Measurements from ENCODE around the gene FAM83C.

DNA sequence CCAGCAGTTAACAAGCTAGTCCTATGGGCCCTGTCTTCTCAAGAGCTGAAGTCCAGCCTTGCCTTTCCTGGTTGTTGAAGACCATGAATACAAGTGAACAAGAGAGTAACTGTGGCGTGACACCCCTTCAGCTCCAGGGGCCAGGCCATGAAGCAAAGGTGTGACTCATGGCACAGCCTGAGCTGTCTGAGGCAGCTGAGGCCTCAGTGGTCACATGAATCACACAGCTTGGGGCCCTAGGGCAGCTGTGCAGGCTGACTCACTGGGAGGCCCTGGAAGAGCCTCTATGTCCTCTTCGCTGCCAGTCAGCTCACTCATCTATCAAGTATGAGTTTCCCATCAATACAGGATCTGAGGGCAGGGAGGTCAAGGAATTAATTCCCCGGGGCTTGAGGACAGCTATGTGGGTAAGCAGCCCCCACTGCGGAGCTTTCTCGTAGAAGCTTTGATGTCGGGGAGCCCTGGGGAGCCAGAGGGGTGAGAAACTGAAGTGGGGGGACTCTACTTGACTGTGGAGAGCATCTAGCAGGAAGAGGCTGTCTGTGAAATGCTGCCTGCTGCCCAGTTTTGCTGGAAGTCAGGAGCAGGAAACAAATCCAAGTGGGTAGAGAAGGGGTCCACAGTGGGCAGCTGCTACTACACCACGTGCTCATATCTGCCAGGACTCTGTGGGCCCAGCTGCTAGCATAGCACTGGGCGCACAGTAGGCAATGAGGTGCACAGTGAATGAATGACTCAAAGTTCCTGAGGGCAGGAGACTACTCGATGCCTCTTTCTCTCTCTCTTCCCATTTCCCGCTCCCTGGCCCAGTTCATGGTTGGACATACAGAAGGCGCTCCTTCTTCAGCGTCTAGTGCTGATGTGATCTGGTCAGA is 13.7 kb upstream of the FAM83C start:
- TF ChIP-seq, protein P1, sequence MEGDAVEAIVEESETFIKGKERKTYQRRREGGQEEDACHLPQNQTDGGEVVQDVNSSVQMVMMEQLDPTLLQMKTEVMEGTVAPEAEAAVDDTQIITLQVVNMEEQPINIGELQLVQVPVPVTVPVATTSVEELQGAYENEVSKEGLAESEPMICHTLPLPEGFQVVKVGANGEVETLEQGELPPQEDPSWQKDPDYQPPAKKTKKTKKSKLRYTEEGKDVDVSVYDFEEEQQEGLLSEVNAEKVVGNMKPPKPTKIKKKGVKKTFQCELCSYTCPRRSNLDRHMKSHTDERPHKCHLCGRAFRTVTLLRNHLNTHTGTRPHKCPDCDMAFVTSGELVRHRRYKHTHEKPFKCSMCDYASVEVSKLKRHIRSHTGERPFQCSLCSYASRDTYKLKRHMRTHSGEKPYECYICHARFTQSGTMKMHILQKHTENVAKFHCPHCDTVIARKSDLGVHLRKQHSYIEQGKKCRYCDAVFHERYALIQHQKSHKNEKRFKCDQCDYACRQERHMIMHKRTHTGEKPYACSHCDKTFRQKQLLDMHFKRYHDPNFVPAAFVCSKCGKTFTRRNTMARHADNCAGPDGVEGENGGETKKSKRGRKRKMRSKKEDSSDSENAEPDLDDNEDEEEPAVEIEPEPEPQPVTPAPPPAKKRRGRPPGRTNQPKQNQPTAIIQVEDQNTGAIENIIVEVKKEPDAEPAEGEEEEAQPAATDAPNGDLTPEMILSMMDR (IDR thresholded peaks at IDR 0.05) = no peak
- TF ChIP-seq ZNF232 (CRISPR knock-in tag; IDR thresholded peaks at IDR 0.05) (no peak), SP1 (CRISPR knock-in tag; conservative IDR thresholded peaks at IDR 0.05) (no peak), NFE2L1 (CRISPR knock-in tag; IDR thresholded peaks at IDR 0.05) (no peak), TEAD1 (CRISPR knock-in tag; IDR thresholded peaks at IDR 0.05) (no peak), HMGA2 (CRISPR knock-in tag; IDR thresholded peaks at IDR 0.05) (no peak)
- TF ChIP-seq, protein P2, sequence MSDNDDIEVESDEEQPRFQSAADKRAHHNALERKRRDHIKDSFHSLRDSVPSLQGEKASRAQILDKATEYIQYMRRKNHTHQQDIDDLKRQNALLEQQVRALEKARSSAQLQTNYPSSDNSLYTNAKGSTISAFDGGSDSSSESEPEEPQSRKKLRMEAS (CRISPR knock-in tag; IDR thresholded peaks at IDR 0.05) = no peak
- TF ChIP-seq, protein P3, sequence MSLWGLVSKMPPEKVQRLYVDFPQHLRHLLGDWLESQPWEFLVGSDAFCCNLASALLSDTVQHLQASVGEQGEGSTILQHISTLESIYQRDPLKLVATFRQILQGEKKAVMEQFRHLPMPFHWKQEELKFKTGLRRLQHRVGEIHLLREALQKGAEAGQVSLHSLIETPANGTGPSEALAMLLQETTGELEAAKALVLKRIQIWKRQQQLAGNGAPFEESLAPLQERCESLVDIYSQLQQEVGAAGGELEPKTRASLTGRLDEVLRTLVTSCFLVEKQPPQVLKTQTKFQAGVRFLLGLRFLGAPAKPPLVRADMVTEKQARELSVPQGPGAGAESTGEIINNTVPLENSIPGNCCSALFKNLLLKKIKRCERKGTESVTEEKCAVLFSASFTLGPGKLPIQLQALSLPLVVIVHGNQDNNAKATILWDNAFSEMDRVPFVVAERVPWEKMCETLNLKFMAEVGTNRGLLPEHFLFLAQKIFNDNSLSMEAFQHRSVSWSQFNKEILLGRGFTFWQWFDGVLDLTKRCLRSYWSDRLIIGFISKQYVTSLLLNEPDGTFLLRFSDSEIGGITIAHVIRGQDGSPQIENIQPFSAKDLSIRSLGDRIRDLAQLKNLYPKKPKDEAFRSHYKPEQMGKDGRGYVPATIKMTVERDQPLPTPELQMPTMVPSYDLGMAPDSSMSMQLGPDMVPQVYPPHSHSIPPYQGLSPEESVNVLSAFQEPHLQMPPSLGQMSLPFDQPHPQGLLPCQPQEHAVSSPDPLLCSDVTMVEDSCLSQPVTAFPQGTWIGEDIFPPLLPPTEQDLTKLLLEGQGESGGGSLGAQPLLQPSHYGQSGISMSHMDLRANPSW (CRISPR knock-in tag; conservative IDR thresholded peaks at IDR 0.05; ENCODE audit: low read depth) = no peak
